Testis (tissue), 3 donors: ENCODE data around the gene KHNYN. TPM values are rescaled to one million over a fixed set of nuclear protein-coding genes. Genes with fewer than 3 reads are reported as not detected.
"Not testable (repeated sequence)": the region's sequence is repeated elsewhere in the genome, so short reads cannot be mapped to it uniquely, and the experiment has no call there.

ENCODE experiments used
- DNase-seq: peaks from one replicate; pipeline ENCODE4 v3.0.0-alpha.2; 2019
- H3K27ac ChIP-seq, 2 donors: fragments of 200-600 bp; sonication (generic); one replicate each; pipeline ENCODE4 v1.5.1; 2019
- H3K27me3 ChIP-seq: fragments of 200-600 bp; sonication (generic); one replicate; pipeline ENCODE4 v1.5.1; 2019
- H3K36me3 ChIP-seq: fragments of 200-600 bp; sonication (generic); one replicate; pipeline ENCODE4 v1.5.1; 2017; ENCODE audit warnings: low read depth; ENCODE audit errors: missing control alignments
- H3K4me1 ChIP-seq: fragments of 200-600 bp; sonication (generic); one replicate; pipeline ENCODE4 v1.5.1; 2019
- H3K4me3 ChIP-seq, 2 donors: fragments of 200-600 bp; sonication (generic); one replicate each; pipeline ENCODE4 v1.5.1; 2017 to 2019
- H3K9me3 ChIP-seq: fragments of 200-600 bp; sonication (generic); one replicate; pipeline ENCODE4 v1.5.1; 2017
- POLR2A ChIP-seq: fragments of 450-650 bp; IDR thresholded peaks from one replicate; pipeline ENCODE4 v1.6.1; 2017; ENCODE audit warnings: antibody characterized with exemption, mild to moderate bottlenecking, moderate library complexity
- WGBS, 2 donors: methylation state at CpG; one replicate each; pipeline ENCODE4 v1.1.5; 2018; 5-methylcytosine and 5-hydroxymethylcytosine counted together
- intact Hi-C: fragments of 100-400 bp; cut with DNase I; formaldehyde crosslinking; loops from one replicate; pipeline ENCODE4 v1.15.1; 2023; ENCODE audit warnings: low total_unique reads
- polyA plus RNA-seq: library from polyadenylated mRNA; stranded (reverse); fragments of 350-450 nt; fragmentation: Illumina TruSeq; extraction: RNeasy Lipid Tissue Mini Kit (QIAGEN cat#74804); gene quantifications from one replicate; pipeline ENCODE4 v1.2.3, GENCODE V29; 2014; ENCODE audit warnings: low read depth, low replicate concordance; ENCODE audit not compliant: insufficient read depth
- total RNA-seq, 2 donors: library from RNA; depleted of rRNA; stranded (reverse); fragments of >200 nt; gene quantifications; one replicate each; pipeline ENCODE4 v1.2.3, GENCODE V29; 2016
- TF ChIP-seq, protein P1 (sequence below), 3 experiments: fragments of 450-650 bp in 2 of 3; fragments of 200-600 bp in 1 of 3; sonication (generic) in 1 of 3; IDR thresholded peaks; one replicate each; pipeline ENCODE4 v1.5.1; 2016 to 2019; ENCODE audit warnings: antibody characterized with exemption in 3 of 3, mild to moderate bottlenecking in 2 of 3, moderate library complexity in 1 of 3

Gene KHNYN
- total and polyA plus RNA-seq, 3 donors from 2014 or later, result 27.9 to 66.0 (median 52.0) TPM

DNA sequence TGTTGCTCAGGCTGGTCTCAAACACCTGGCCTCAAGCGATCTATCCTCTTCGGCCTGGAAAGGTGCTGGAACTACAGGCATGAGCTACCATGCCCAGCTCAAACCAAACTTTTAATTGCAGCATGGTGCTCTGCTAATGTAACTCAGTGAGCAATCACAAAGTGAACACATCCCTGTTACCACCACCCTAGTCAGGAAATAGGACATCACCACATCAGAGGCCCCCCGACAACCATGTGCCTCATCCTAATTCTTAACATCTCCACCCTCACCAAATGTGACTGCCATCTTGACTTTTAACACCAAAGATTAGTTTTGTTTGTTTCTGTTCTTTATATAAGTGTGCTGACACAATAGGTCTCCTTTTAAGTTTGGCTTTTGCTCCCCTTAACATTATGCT is 35.6 kb downstream of the KHNYN start:
- no peaks in the 10 kb centered on the region for H3K27me3 ChIP-seq
- no peaks in the 10 kb centered on the region for H3K36me3 ChIP-seq
- 92 to 100% methylated on average over 3 of the region's 3 CpGs for WGBS, 2 donors
- no peak overlapping the region for H3K4me3 ChIP-seq
- no peak for DNase-seq
- no peak overlapping the region for H3K27ac ChIP-seq
- no peaks in the 10 kb centered on the region for H3K9me3 ChIP-seq
- H3K4me1 ChIP-seq, result no peaks in the 10 kb centered on the region
- intact Hi-C loops, result no loop called here
- TF ChIP-seq, protein P1, sequence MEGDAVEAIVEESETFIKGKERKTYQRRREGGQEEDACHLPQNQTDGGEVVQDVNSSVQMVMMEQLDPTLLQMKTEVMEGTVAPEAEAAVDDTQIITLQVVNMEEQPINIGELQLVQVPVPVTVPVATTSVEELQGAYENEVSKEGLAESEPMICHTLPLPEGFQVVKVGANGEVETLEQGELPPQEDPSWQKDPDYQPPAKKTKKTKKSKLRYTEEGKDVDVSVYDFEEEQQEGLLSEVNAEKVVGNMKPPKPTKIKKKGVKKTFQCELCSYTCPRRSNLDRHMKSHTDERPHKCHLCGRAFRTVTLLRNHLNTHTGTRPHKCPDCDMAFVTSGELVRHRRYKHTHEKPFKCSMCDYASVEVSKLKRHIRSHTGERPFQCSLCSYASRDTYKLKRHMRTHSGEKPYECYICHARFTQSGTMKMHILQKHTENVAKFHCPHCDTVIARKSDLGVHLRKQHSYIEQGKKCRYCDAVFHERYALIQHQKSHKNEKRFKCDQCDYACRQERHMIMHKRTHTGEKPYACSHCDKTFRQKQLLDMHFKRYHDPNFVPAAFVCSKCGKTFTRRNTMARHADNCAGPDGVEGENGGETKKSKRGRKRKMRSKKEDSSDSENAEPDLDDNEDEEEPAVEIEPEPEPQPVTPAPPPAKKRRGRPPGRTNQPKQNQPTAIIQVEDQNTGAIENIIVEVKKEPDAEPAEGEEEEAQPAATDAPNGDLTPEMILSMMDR (IDR thresholded peaks at IDR 0.05), result no peak
- no peak for TF ChIP-seq POLR2A

DNA sequence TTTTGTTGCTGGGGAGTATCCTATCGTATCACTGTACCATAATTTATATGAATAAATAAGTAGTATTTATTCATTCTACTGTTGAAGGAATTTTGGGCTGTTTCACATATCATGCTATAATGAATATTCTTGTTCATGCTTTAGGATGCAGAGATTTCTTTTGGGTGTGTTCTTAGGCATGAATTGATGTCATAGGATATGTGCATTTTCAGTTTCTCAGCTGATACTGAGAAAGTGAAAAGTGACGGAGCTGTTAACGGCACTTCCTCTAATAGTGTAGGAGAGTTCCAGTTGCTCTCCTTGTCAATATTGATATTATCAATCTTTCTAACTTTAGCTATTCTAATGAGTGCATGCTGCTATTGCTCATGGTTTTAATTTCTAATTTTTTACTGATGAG is 36.1 kb downstream of the KHNYN start:
- H3K36me3 ChIP-seq, result no peaks in the 10 kb centered on the region
- H3K9me3 ChIP-seq, result no peaks in the 10 kb centered on the region
- no peak overlapping the region for H3K4me3 ChIP-seq
- H3K27me3 ChIP-seq, result no peaks in the 10 kb centered on the region
- DNase-seq, result no peak
- no peaks in the 10 kb centered on the region for H3K4me1 ChIP-seq
- intact Hi-C loops, result no loop called here
- no peak overlapping the region for H3K27ac ChIP-seq
- 90 to 94% methylated on average over 3 of the region's 3 CpGs for WGBS, 2 donors
- no peak for TF ChIP-seq POLR2A
- TF ChIP-seq, protein P1 (IDR thresholded peaks at IDR 0.05), result no peak

DNA sequence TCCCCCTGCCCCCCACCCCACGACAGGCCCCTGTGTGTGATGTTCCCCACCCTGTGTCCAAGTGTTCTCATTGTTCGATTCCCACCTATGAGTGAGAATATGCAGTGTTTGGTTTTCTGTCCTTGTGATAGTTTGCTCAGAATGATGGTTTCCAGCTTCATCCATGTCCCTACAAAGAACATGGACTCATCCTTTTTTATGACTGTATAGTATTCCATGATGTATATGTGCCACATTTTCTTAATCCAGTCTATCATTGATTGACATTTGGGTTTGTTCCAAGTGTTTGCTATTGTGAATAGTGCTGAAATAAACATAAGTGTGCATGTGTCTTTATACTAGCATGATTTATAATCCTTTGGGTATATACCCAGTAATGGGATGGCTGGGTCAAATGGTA is 40.7 kb downstream of the KHNYN start:
- intact Hi-C loops, H3K4me1 ChIP-seq, H3K27ac ChIP-seq, H3K27me3 ChIP-seq, H3K9me3 ChIP-seq, DNase-seq, H3K4me3 ChIP-seq, H3K36me3 ChIP-seq: not testable (repeated sequence)
- 91 to 93% methylated on average over 2 of the region's 2 CpGs for WGBS, 2 donors

DNA sequence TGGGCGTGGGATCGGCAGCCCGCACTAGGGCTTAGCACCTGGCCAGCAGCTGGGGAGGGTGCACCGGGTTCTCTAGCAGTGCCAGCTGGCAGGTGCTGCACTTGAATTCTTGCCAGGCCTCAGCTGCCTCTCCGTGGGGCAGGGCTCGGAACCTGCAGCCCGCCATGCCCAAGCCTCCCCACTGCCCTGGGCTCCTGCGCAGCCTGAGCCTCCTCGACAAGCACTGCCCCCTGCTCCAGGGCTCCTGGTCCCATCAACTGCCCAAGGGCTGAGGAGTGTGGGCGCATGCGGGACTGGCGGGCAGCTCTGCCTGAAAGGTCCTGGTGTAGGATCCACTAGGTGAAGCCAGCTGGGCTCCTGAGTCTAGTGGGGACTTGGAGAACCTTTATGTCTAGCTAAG is 43.5 kb downstream of the KHNYN start:
- Histone ChIP-seq H3K4me3 (no peak overlapping the region), H3K4me1 (no peaks in the 10 kb centered on the region), H3K36me3 (no peaks in the 10 kb centered on the region), H3K27me3 (no peaks in the 10 kb centered on the region), H3K9me3 (no peaks in the 10 kb centered on the region), H3K27ac (no peak overlapping the region)
- WGBS, 2 donors, result 55 to 62% methylated on average over 4 to 11 of the region's 12 CpGs
- DNase-seq, result no peak
- TF ChIP-seq, protein P1 (IDR thresholded peaks at IDR 0.05), result no peak
- no peak for TF ChIP-seq POLR2A
- intact Hi-C loops, result no loop called here

DNA sequence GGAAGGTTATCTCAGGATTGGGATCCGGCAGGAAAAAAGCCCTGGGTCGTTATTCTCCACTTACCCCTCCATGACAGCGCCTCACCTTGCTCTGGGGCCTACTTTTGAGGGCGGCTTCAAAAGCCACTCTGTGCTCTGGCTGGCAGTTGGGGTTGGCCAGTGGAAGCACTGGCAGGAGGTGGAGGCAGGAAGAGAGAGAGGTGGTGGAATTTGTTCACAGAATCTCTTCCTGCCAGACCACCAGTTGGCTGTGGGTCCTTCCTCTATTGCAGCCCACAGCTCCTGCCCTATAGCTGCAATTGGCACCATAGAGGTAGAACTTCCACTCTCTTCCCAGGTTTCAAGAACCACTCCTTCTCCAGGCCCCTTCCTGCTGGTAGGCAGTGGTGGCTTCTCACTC is 45.5 kb downstream of the KHNYN start:
- intact Hi-C loops, result no loop called here
- H3K4me3 ChIP-seq, result no peak overlapping the region
- no peaks in the 10 kb centered on the region for H3K36me3 ChIP-seq
- H3K9me3 ChIP-seq, result no peaks in the 10 kb centered on the region
- no peak overlapping the region for H3K27ac ChIP-seq
- H3K4me1 ChIP-seq, result no peaks in the 10 kb centered on the region
- DNase-seq, result no peak
- H3K27me3 ChIP-seq, result no peaks in the 10 kb centered on the region
- TF ChIP-seq, protein P1 (IDR thresholded peaks at IDR 0.05), result no peak
- TF ChIP-seq POLR2A, result no peak
- 66 to 71% methylated on average over 4 of the region's 4 CpGs for WGBS, 2 donors

DNA sequence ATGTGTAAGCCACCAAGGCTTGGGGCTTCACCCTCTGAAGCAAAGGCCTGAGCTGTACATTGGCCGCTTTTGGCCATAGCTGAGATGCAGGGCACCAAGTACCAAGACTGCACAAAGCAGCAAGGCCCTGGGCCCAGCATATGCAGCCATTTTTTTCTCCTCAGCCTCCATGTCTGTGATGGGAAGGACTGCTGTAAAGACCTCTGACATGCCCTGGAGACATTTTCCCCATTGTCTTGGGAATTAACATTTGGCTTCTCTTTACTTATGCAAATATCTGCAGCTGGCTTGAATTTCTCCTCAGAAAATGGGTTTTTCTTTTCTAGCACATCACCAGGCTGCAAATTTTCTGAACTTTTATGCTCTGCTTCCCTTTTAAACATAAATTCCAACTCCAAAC is 50.2 kb downstream of the KHNYN start:
- H3K27me3 ChIP-seq, H3K27ac ChIP-seq, H3K4me3 ChIP-seq, DNase-seq, intact Hi-C loops, H3K36me3 ChIP-seq, H3K4me1 ChIP-seq, H3K9me3 ChIP-seq: not testable (repeated sequence)
- WGBS, 2 donors, result 0% methylated on average over 1 of the region's 1 CpG
